HG03558 (cell line): ENCODE measurements around the gene CALN1.
"Not testable (repeated sequence)": the region's sequence is repeated elsewhere in the genome, so short reads cannot be mapped to it uniquely, and the experiment has no call there.

Experiments
- ATAC-seq: cut with Tn5 transposase; IDR thresholded peaks from one replicate; pipeline ENCODE4 v1.9.1; 2021; ENCODE audit warnings: moderate number of reproducible peaks; ENCODE audit not compliant: unreplicated experiment; ENCODE audit errors: extremely low read depth

Gene CALN1

GRCh38 chr7:72411419-72411818 is 719 bp downstream of the CALN1 start:
- ATAC-seq = no peak

GRCh38 chr7:72409638-72410015 is 2.5 kb downstream of the CALN1 start:
- no peak for ATAC-seq

GRCh38 chr7:72408966-72409637 is 3.0 kb downstream of the CALN1 start:
- ATAC-seq = no peak

- no peak for ATAC-seq
Observed at GRCh38 chr7:72406820-72407403, 5.2 kb downstream of the CALN1 start.

GRCh38 chr7:72405871-72406270 is 6.3 kb downstream of the CALN1 start:
- ATAC-seq = no peak

- ATAC-seq = no peak
Observed at GRCh38 chr7:72405418-72405817, 6.7 kb downstream of the CALN1 start.

- no peak for ATAC-seq
Observed at GRCh38 chr7:72404743-72405142, 7.4 kb downstream of the CALN1 start.

GRCh38 chr7:72403458-72404076 is 8.6 kb downstream of the CALN1 start:
- no peak for ATAC-seq

GRCh38 chr7:72394016-72394415 is 18.1 kb downstream of the CALN1 start:
- ATAC-seq = no peak

- no peak for ATAC-seq
Observed at GRCh38 chr7:72391821-72392377, 20.2 kb downstream of the CALN1 start.

GRCh38 chr7:72386118-72386517 is 26.0 kb downstream of the CALN1 start:
- no peak for ATAC-seq

GRCh38 chr7:72362246-72362645 is 49.9 kb downstream of the CALN1 start:
- ATAC-seq = no peak

GRCh38 chr7:72345208-72345727 is 66.9 kb downstream of the CALN1 start:
- no peak for ATAC-seq

GRCh38 chr7:72343991-72344390 is 68.1 kb downstream of the CALN1 start:
- no peak for ATAC-seq

- ATAC-seq = not testable (repeated sequence)
Observed at GRCh38 chr7:72343354-72343753, 68.8 kb downstream of the CALN1 start.

- no peak for ATAC-seq
Observed at GRCh38 chr7:72337390-72338167, 74.6 kb downstream of the CALN1 start.

- ATAC-seq = no peak
Observed at GRCh38 chr7:72336632-72337389, 75.3 kb downstream of the CALN1 start.

GRCh38 chr7:72336382-72336631 is 75.8 kb downstream of the CALN1 start:
- ATAC-seq = no peak

- ATAC-seq = no peak
Observed at GRCh38 chr7:72335561-72336381, 76.4 kb downstream of the CALN1 start.
